Measurements from ENCODE around the gene OR13J1. TPM values are rescaled to one million over a fixed set of nuclear protein-coding genes. Genes with fewer than 3 reads are reported as not detected.

OR13J1 gene
- total RNA-seq, 1 donor from 2014 or later = not detected

- Histone ChIP-seq H3K36me3 (no peaks in the 10 kb centered on the region), H3K4me3 (no peak overlapping the region), H3K27ac (peak overlapping the region; percentile 18), H3K27me3 (ENCODE audit: low read depth) (no peaks in the 10 kb centered on the region), H3K9me3 (no peaks in the 10 kb centered on the region), H3K4me1 (peaks cover 43% of the 10 kb centered on the region)
- ATAC-seq = no peak
- TF ChIP-seq CTCF (IDR thresholded peaks at IDR 0.05) = no peak
- no peak for DNase-seq
- intact Hi-C loops (cut with DNase I) = no loop called here
Measured at GRCh38 chr9:35834260-35835215, 35.7 kb downstream of the OR13J1 start.

GRCh38 chr9:35832814-35833213 is 37.4 kb downstream of the OR13J1 start:
- DNase-seq = no peak
- H3K27me3 ChIP-seq (ENCODE audit: low read depth) = no peaks in the 10 kb centered on the region
- no peaks in the 10 kb centered on the region for H3K9me3 ChIP-seq
- intact Hi-C loops (cut with DNase I) = no loop called here
- no peaks in the 10 kb centered on the region for H3K36me3 ChIP-seq
- H3K4me3 ChIP-seq = no peak overlapping the region
- peak overlapping the region; percentile 65 for H3K27ac ChIP-seq
- no peak for TF ChIP-seq CTCF (IDR thresholded peaks at IDR 0.05)
- ATAC-seq = no peak
- peaks cover 48% of the 10 kb centered on the region for H3K4me1 ChIP-seq

GRCh38 chr9:35831040-35831439 is 39.2 kb downstream of the OR13J1 start:
- intact Hi-C loops (cut with DNase I) = no loop called here
- no peak for ATAC-seq
- Histone ChIP-seq H3K4me3 (no peak overlapping the region), H3K36me3 (no peaks in the 10 kb centered on the region), H3K9me3 (no peaks in the 10 kb centered on the region), H3K27me3 (ENCODE audit: low read depth) (no peaks in the 10 kb centered on the region), H3K4me1 (peaks cover 48% of the 10 kb centered on the region), H3K27ac (no peak overlapping the region)
- no peak for DNase-seq
- no peak for TF ChIP-seq CTCF (IDR thresholded peaks at IDR 0.05)

GRCh38 chr9:35829764-35830096 is 40.5 kb downstream of the OR13J1 start:
- H3K4me1 ChIP-seq = peaks cover 40% of the 10 kb centered on the region
- H3K9me3 ChIP-seq = no peaks in the 10 kb centered on the region
- no peaks in the 10 kb centered on the region for H3K27me3 ChIP-seq (ENCODE audit: low read depth)
- DNase-seq (no peak), ATAC-seq (no peak)
- H3K36me3 ChIP-seq = no peaks in the 10 kb centered on the region
- H3K4me3 ChIP-seq = peak overlapping the region; percentile 72
- intact Hi-C loops (cut with DNase I) = no loop called here
- no peak for TF ChIP-seq CTCF (IDR thresholded peaks at IDR 0.05)
- H3K27ac ChIP-seq = peak overlapping the region; percentile 92

GRCh38 chr9:35829084-35829763 is 41.0 kb downstream of the OR13J1 start, which contains the start of gene TMEM8B:
Gene TMEM8B (plus strand): TSS chr9:35829228. CDS start chr9:35829448, 220 bp downstream.
- no peak for TF ChIP-seq CTCF (IDR thresholded peaks at IDR 0.05)
- Histone ChIP-seq H3K4me1 (peaks cover 35% of the 10 kb centered on the region), H3K4me3 (peak within 1 kb of the TSS; percentile 72), H3K9me3 (no peaks in the 10 kb centered on the region), H3K27me3 (ENCODE audit: low read depth) (no peaks in the 10 kb centered on the region), H3K36me3 (no peaks in the 10 kb centered on the region), H3K27ac (peak within 1 kb of the TSS; percentile 92)
- intact Hi-C loops (cut with DNase I) = no loop called here
- DNase-seq = peak; percentile 99
- ATAC-seq = peak; percentile 92 to 95

Measured in lower lobe of right lung (tissue), 2 donors.